ENCODE data around the gene ARSB.

Gene ARSB

GRCh38 chr5:78830528-78831046, 154.5 kb downstream of the ARSB start:
- no peak overlapping the region for H3K4me3 ChIP-seq (ENCODE audit: low read depth, low read length, poor library complexity, severe bottlenecking)
- H3K9me2 ChIP-seq (ENCODE audit: low read depth, low read length): no peaks in the 10 kb centered on the region
- H2AFZ ChIP-seq (ENCODE audit: low read length): no peak overlapping the region
- H3K4me1 ChIP-seq (ENCODE audit: insufficient read depth, low read length, severe bottlenecking): peaks cover 14% of the 10 kb centered on the region
- no peaks in the 10 kb centered on the region for H3K36me3 ChIP-seq (ENCODE audit: insufficient read depth, low read length)
- no peak overlapping the region for H3K27ac ChIP-seq (ENCODE audit: low read depth, low read length, poor library complexity, severe bottlenecking)
- no peaks in the 10 kb centered on the region for H3K27me3 ChIP-seq (ENCODE audit: insufficient read depth, low read length)
- no peak overlapping the region for H3K4me2 ChIP-seq (ENCODE audit: low read length)
- H3K9me3 ChIP-seq (ENCODE audit: low read length): no peaks in the 10 kb centered on the region
- no peaks in the 10 kb centered on the region for H3F3A ChIP-seq (ENCODE audit: insufficient read depth, low read length)
- H3K9ac ChIP-seq (ENCODE audit: low read length): no peak overlapping the region
- H3K79me2 ChIP-seq (ENCODE audit: insufficient read depth, low read length): no peaks in the 10 kb centered on the region
- no peaks in the 10 kb centered on the region for H4K20me1 ChIP-seq (ENCODE audit: insufficient read depth, low read length)
- TF ChIP-seq, protein P1, sequence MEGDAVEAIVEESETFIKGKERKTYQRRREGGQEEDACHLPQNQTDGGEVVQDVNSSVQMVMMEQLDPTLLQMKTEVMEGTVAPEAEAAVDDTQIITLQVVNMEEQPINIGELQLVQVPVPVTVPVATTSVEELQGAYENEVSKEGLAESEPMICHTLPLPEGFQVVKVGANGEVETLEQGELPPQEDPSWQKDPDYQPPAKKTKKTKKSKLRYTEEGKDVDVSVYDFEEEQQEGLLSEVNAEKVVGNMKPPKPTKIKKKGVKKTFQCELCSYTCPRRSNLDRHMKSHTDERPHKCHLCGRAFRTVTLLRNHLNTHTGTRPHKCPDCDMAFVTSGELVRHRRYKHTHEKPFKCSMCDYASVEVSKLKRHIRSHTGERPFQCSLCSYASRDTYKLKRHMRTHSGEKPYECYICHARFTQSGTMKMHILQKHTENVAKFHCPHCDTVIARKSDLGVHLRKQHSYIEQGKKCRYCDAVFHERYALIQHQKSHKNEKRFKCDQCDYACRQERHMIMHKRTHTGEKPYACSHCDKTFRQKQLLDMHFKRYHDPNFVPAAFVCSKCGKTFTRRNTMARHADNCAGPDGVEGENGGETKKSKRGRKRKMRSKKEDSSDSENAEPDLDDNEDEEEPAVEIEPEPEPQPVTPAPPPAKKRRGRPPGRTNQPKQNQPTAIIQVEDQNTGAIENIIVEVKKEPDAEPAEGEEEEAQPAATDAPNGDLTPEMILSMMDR (IDR thresholded peaks at IDR 0.05; ENCODE audit: low read length): no peak
- no peak for TF ChIP-seq EZH2 (IDR thresholded peaks at IDR 0.05; ENCODE audit: borderline replicate concordance, low read length)

GRCh38 chr5:78829811-78830527, 155.1 kb downstream of the ARSB start:
- no peaks in the 10 kb centered on the region for H4K20me1 ChIP-seq (ENCODE audit: insufficient read depth, low read length)

DNA sequence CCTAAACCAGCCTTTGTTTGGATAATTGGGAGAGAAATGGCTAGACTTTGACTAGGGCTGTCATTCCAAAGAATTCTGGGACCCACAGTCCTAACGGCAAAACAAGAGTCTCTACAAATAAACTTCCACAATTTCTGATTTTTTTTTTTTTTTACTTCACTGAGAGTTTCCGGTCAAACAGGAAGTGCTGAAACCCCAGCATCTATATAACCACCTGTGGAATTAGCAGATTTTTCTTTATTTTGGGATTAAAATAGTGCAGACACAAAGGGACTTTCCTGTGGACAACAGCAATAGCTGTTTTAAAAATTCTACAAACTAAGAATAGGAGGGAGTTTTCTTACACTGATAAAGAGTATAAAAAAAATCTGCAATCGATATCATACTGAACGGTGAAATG, 157.4 kb downstream of the ARSB start:
- Histone ChIP-seq H3K9me2 (ENCODE audit: low read depth, low read length) (no peaks in the 10 kb centered on the region), H3K9me3 (ENCODE audit: low read length) (no peaks in the 10 kb centered on the region), H3K4me1 (ENCODE audit: insufficient read depth, low read length, severe bottlenecking) (peaks cover 26% of the 10 kb centered on the region), H3K4me3 (ENCODE audit: low read depth, low read length, poor library complexity, severe bottlenecking) (no peak overlapping the region), H3K27ac (ENCODE audit: low read depth, low read length, poor library complexity, severe bottlenecking) (peak overlapping the region; percentile 7), H3K27me3 (ENCODE audit: insufficient read depth, low read length) (no peaks in the 10 kb centered on the region), H3K79me2 (ENCODE audit: insufficient read depth, low read length) (no peaks in the 10 kb centered on the region), H4K20me1 (ENCODE audit: insufficient read depth, low read length) (no peaks in the 10 kb centered on the region), H3F3A (ENCODE audit: insufficient read depth, low read length) (no peaks in the 10 kb centered on the region; the same call in 1 of the 2 replicates), H3K36me3 (ENCODE audit: insufficient read depth, low read length) (no peaks in the 10 kb centered on the region), H2AFZ (ENCODE audit: low read length) (peak overlapping the region; percentile 86; the same call in 1 of the 2 replicates), H3K9ac (ENCODE audit: low read length) (no peak overlapping the region; the same call in 1 of the 2 replicates), H3K4me2 (ENCODE audit: low read length) (peak overlapping the region; percentile 32)
- TF ChIP-seq, protein P1 (IDR thresholded peaks at IDR 0.05; ENCODE audit: low read length): no peak
- TF ChIP-seq EZH2 (IDR thresholded peaks at IDR 0.05; ENCODE audit: borderline replicate concordance, low read length): no peak

More at GRCh38 chr5:78829811-78830527, 155.1 kb downstream of the ARSB start:
- no peaks in the 10 kb centered on the region for H3K27me3 ChIP-seq (ENCODE audit: insufficient read depth, low read length)
- TF ChIP-seq EZH2 (IDR thresholded peaks at IDR 0.05; ENCODE audit: borderline replicate concordance, low read length): no peak
- TF ChIP-seq, protein P1 (IDR thresholded peaks at IDR 0.05; ENCODE audit: low read length): no peak
- no peak overlapping the region for H3K4me2 ChIP-seq (ENCODE audit: low read length)
- H3K27ac ChIP-seq (ENCODE audit: low read depth, low read length, poor library complexity, severe bottlenecking): no peak overlapping the region
- no peaks in the 10 kb centered on the region for H3K36me3 ChIP-seq (ENCODE audit: insufficient read depth, low read length)
- no peaks in the 10 kb centered on the region for H3K9me3 ChIP-seq (ENCODE audit: low read length)
- H3K9ac ChIP-seq (ENCODE audit: low read length): no peak overlapping the region
- H3K4me1 ChIP-seq (ENCODE audit: insufficient read depth, low read length, severe bottlenecking): peaks cover 20% of the 10 kb centered on the region
- H3K79me2 ChIP-seq (ENCODE audit: insufficient read depth, low read length): no peaks in the 10 kb centered on the region
- no peaks in the 10 kb centered on the region for H3F3A ChIP-seq (ENCODE audit: insufficient read depth, low read length)
- H3K9me2 ChIP-seq (ENCODE audit: low read depth, low read length): no peaks in the 10 kb centered on the region
- H3K4me3 ChIP-seq (ENCODE audit: low read depth, low read length, poor library complexity, severe bottlenecking): no peak overlapping the region
- H2AFZ ChIP-seq (ENCODE audit: low read length): no peak overlapping the region

Data from OCI-LY1 (cell line).